Vagina (tissue), 2 donors: Measurements from ENCODE around the gene MCAM. TPM values are rescaled to one million over a fixed set of nuclear protein-coding genes. Genes with fewer than 3 reads are reported as not detected.
A peak's percentile ranks its signal among the peaks of the same experiment; 100 is the strongest.

ENCODE experiments used
- DNase-seq, 2 donors: peaks; one replicate each; pipeline ENCODE4 v3.0.0-alpha.2; 2017; ENCODE audit errors: extremely low spot score in 2 of 2
- H3K27ac ChIP-seq: fragments of 200-600 bp; sonication (generic); one replicate; pipeline ENCODE4 v1.5.1; 2019
- H3K27me3 ChIP-seq: fragments of 200-600 bp; sonication (generic); one replicate; pipeline ENCODE4 v1.5.1; 2019
- H3K36me3 ChIP-seq, 2 donors: fragments of 200-600 bp; sonication (generic); one replicate each; pipeline ENCODE4 v1.5.1; 2017 to 2019
- H3K4me1 ChIP-seq: fragments of 200-600 bp; sonication (generic); one replicate; pipeline ENCODE4 v1.5.1; 2019
- H3K4me3 ChIP-seq, 2 donors: fragments of 200-600 bp; sonication (generic); 1 replicate in 1 of 2; 2 replicates in 1 of 2; pipeline ENCODE4 v1.5.1; 2016 to 2019
- H3K9me3 ChIP-seq: fragments of 200-600 bp; sonication (generic); one replicate; pipeline ENCODE4 v1.5.1; 2019
- CTCF ChIP-seq, 3 experiments: fragments of 450-650 bp in 2 of 3; fragments of 200-600 bp in 1 of 3; sonication (generic) in 1 of 3; IDR thresholded peaks; one replicate each; pipeline ENCODE4 v1.5.1; 2017 to 2019; ENCODE audit warnings: antibody characterized with exemption in 3 of 3, mild to moderate bottlenecking in 2 of 3, moderate library complexity in 2 of 3
- POLR2A ChIP-seq, 2 donors: fragments of 450-650 bp; IDR thresholded peaks; one replicate each; pipeline ENCODE4 v1.6.1; 2017; ENCODE audit warnings: antibody characterized with exemption in 2 of 2, mild to moderate bottlenecking in 2 of 2, moderate library complexity in 2 of 2
- POLR2AphosphoS5 ChIP-seq, 2 donors: sonication (generic); formaldehyde crosslinking; IDR thresholded peaks; one replicate each; pipeline ENCODE4 v1.9.0; 2017; ENCODE audit warnings: antibody characterized with exemption in 2 of 2, mild to moderate bottlenecking in 2 of 2, low read depth in 1 of 2; ENCODE audit not compliant: insufficient read depth in 1 of 2
- intact Hi-C: fragments of 100-400 bp; cut with DNase I; formaldehyde crosslinking; loops from one replicate; pipeline ENCODE4 v1.15.1; 2023
- total RNA-seq: library from RNA; depleted of rRNA; stranded (reverse); fragments of >200 nt; gene quantifications from one replicate; pipeline ENCODE4 v1.2.3, GENCODE V29; 2016

The MCAM gene
- total RNA-seq, 1 donor from 2014 or later = 295 TPM

GRCh38 chr11:119307974-119308373 lies 9.0 kb downstream of the MCAM start:
- Histone ChIP-seq H3K9me3 (no peaks in the 10 kb centered on the region), H3K27ac (peak overlapping the region; percentile 36), H3K36me3 (peaks cover 0 to 14% of the 10 kb centered on the region in 2 donors), H3K27me3 (no peaks in the 10 kb centered on the region), H3K4me3 (no peak overlapping the region), H3K4me1 (peaks cover 5% of the 10 kb centered on the region)
- intact Hi-C loops = no loop called here
- no peak for DNase-seq
- no peak for TF ChIP-seq CTCF (IDR thresholded peaks at IDR 0.05)
- no peak for TF ChIP-seq POLR2A (IDR thresholded peaks at IDR 0.05)

- H3K9me3 ChIP-seq = no peaks in the 10 kb centered on the region
- peaks cover 5% of the 10 kb centered on the region for H3K4me1 ChIP-seq
- no peak for DNase-seq
- TF ChIP-seq POLR2A (IDR thresholded peaks at IDR 0.05) = no peak
- peak overlapping the region; percentile 63 for H3K27ac ChIP-seq
- no peaks in the 10 kb centered on the region for H3K27me3 ChIP-seq
- H3K36me3 ChIP-seq = peaks cover 0 to 20% of the 10 kb centered on the region in 2 donors
- no peak overlapping the region for H3K4me3 ChIP-seq
- intact Hi-C loops = no loop called here
Observed at GRCh38 chr11:119307219-119307618, 9.7 kb downstream of the MCAM start.

- Histone ChIP-seq H3K4me1 (peaks cover 5% of the 10 kb centered on the region), H3K27ac (peak overlapping the region; percentile 63), H3K4me3 (no peak overlapping the region), H3K36me3 (peaks cover 0 to 23% of the 10 kb centered on the region in 2 donors), H3K27me3 (no peaks in the 10 kb centered on the region), H3K9me3 (no peaks in the 10 kb centered on the region)
- intact Hi-C loops = no loop called here
- DNase-seq = no peak
- TF ChIP-seq POLR2A (IDR thresholded peaks at IDR 0.05) (no peak), POLR2AphosphoS5 (IDR thresholded peaks at IDR 0.05; ENCODE audit: insufficient read depth in 1 of 2, low read depth in 1 of 2) (peak; percentile 48 to 59)
Observed at GRCh38 chr11:119306373-119306890, 10.5 kb downstream of the MCAM start.

GRCh38 chr11:119305556-119306372 lies 11.2 kb downstream of the MCAM start:
- Histone ChIP-seq H3K36me3 (peaks cover 0 to 27% of the 10 kb centered on the region in 2 donors), H3K27ac (peak overlapping the region; percentile 63), H3K9me3 (no peaks in the 10 kb centered on the region), H3K27me3 (no peaks in the 10 kb centered on the region), H3K4me1 (peaks cover 5% of the 10 kb centered on the region), H3K4me3 (no peak overlapping the region)
- no peak for DNase-seq
- no peak for TF ChIP-seq POLR2AphosphoS5 (IDR thresholded peaks at IDR 0.05; ENCODE audit: insufficient read depth in 1 of 2, low read depth in 1 of 2)
- intact Hi-C loops = no loop called here

- intact Hi-C loops = no loop called here
- H3K27ac ChIP-seq = no peak overlapping the region
- TF ChIP-seq CTCF (IDR thresholded peaks at IDR 0.05) (no peak), POLR2A (IDR thresholded peaks at IDR 0.05) (no peak), POLR2AphosphoS5 (IDR thresholded peaks at IDR 0.05; ENCODE audit: insufficient read depth in 1 of 2, low read depth in 1 of 2) (no peak)
- H3K9me3 ChIP-seq = no peaks in the 10 kb centered on the region
- H3K4me1 ChIP-seq = peaks cover 5% of the 10 kb centered on the region
- DNase-seq = no peak
- H3K36me3 ChIP-seq = peaks cover 0 to 46% of the 10 kb centered on the region in 2 donors
- H3K4me3 ChIP-seq = no peak overlapping the region
- no peaks in the 10 kb centered on the region for H3K27me3 ChIP-seq
Observed at GRCh38 chr11:119303227-119303718, 13.7 kb downstream of the MCAM start.

GRCh38 chr11:119300198-119300964 lies 16.5 kb downstream of the MCAM start:
- Histone ChIP-seq H3K4me1 (no peaks in the 10 kb centered on the region), H3K4me3 (no peak overlapping the region), H3K27me3 (no peaks in the 10 kb centered on the region), H3K36me3 (peaks cover 0 to 58% of the 10 kb centered on the region in 2 donors), H3K27ac (no peak overlapping the region), H3K9me3 (no peaks in the 10 kb centered on the region)
- no peak for DNase-seq
- intact Hi-C loops = no loop called here
- no peak for TF ChIP-seq CTCF (IDR thresholded peaks at IDR 0.05)
- no peak for TF ChIP-seq POLR2A (IDR thresholded peaks at IDR 0.05)
- no peak for TF ChIP-seq POLR2AphosphoS5 (IDR thresholded peaks at IDR 0.05; ENCODE audit: insufficient read depth in 1 of 2, low read depth in 1 of 2)
